CD1c-positive myeloid dendritic cell (primary cell): ENCODE results near the gene SPDYE17.
"Not testable (repeated sequence)": the region's sequence is repeated elsewhere in the genome, so short reads cannot be mapped to it uniquely, and the experiment has no call there.

Source experiments
- DNase-seq: peaks from one replicate; pipeline ENCODE4 v3.0.0-alpha.2; 2016; ENCODE audit errors: extremely low spot score

The SPDYE17 gene

DNA sequence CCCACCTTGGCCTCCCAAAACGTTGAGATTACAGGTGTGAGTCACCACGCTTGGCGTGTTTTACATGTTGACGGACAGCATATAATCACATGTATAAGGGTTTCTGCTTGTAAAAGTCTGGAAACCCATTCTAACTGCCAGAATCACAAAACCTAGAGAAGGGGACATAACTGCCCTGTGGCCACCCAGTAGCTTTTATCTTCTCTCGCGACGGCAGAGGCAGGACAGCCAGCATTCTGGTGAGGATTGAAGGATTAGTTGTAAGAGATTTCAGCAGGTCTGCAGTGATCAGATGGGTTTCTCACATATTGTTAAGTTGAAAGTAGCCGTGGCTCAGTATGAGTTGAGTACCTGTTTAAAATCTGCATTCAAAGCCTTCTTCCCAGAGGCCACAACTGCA is 59.8 kb downstream of the SPDYE17 start:
- not testable (repeated sequence) for DNase-seq
